PC-9 (cell line): ENCODE measurements around the gene C1orf21. TPM values are rescaled to one million over a fixed set of nuclear protein-coding genes. Genes with fewer than 3 reads are reported as not detected.

Source experiments
- BruUV-seq: library from RNA; stranded (reverse); fragments of 400-500 nt; replicated peaks from 2 replicates; lab custom pipeline; 2021; lab: Mats Ljungman, UMichigan
- CTCF ChIA-PET: fragments of 300-600 bp; sonication (Branson Sonifier 250); formaldehyde crosslinking; loops from one replicate; lab custom pipeline; 2022; ENCODE audit warnings: antibody characterized with exemption; lab: Charles Lee
- POLR2A ChIA-PET: fragments of 300-600 bp; sonication (Branson Sonifier 250); formaldehyde crosslinking; loops from one replicate; lab custom pipeline; 2022; ENCODE audit warnings: antibody characterized with exemption; ENCODE audit not compliant: unreplicated experiment; lab: Charles Lee
- DNase-seq, 2 experiments: peaks; one replicate each; pipeline versions ENCODE4 v3.0.0 to v3.0.0-alpha.2; 2015 to 2022; ENCODE audit warnings: mixed read lengths in 1 of 2
- H2AFZ ChIP-seq: fragments of 200-600 bp; sonication (generic); 2 replicates; pipeline ENCODE4 v1.8.1; 2017; ENCODE audit warnings: antibody characterized with exemption
- H3F3A ChIP-seq: fragments of 200-600 bp; sonication (generic); 2 replicates; pipeline ENCODE4 v1.8.1; 2017; ENCODE audit warnings: antibody characterized with exemption, mild to moderate bottlenecking, low read depth; ENCODE audit not compliant: insufficient read depth
- H3K27ac ChIP-seq: fragments of 200-600 bp; sonication (generic); 2 replicates; pipeline ENCODE4 v1.6.1; 2016; ENCODE audit warnings: mixed run types
- H3K27me3 ChIP-seq: fragments of 200-600 bp; sonication (generic); 2 replicates; pipeline ENCODE4 v1.6.1; 2016; ENCODE audit warnings: low read depth, mixed run types; ENCODE audit not compliant: insufficient read depth
- H3K36me3 ChIP-seq: fragments of 200-600 bp; sonication (generic); 2 replicates; pipeline ENCODE4 v1.6.1; 2016; ENCODE audit warnings: low read depth, mixed run types
- H3K4me1 ChIP-seq: fragments of 200-600 bp; sonication (generic); replicated peaks from 2 replicates; pipeline ENCODE4 v1.6.1; 2016; ENCODE audit warnings: mixed run types; ENCODE audit not compliant: insufficient read depth
- H3K4me2 ChIP-seq: fragments of 200-600 bp; sonication (generic); 2 replicates; pipeline ENCODE4 v1.6.1; 2017; ENCODE audit warnings: mixed run types
- H3K4me3 ChIP-seq: fragments of 200-600 bp; sonication (generic); 2 replicates; pipeline ENCODE4 v1.6.1; 2016; ENCODE audit warnings: mixed run types
- H3K79me2 ChIP-seq: fragments of 200-600 bp; sonication (generic); 2 replicates; pipeline ENCODE4 v1.6.1; 2017; ENCODE audit warnings: low read depth, mixed run types
- H3K9me2 ChIP-seq: fragments of 200-600 bp; sonication (generic); 2 replicates; pipeline ENCODE4 v1.8.1; 2017; ENCODE audit warnings: mild to moderate bottlenecking; ENCODE audit not compliant: insufficient read depth
- H3K9me3 ChIP-seq: fragments of 200-600 bp; sonication (generic); 2 replicates; pipeline ENCODE4 v1.8.1; 2016; ENCODE audit warnings: low read depth; ENCODE audit not compliant: insufficient read depth
- H4K20me1 ChIP-seq: fragments of 200-600 bp; sonication (generic); 2 replicates; pipeline ENCODE4 v1.8.1; 2017; ENCODE audit not compliant: insufficient read depth
- CTCF ChIP-seq: fragments of 200-600 bp; sonication (generic); conservative IDR thresholded peaks from 2 replicates; pipeline ENCODE4 v1.6.1; 2017; ENCODE audit warnings: mixed run types, antibody characterized with exemption, mild to moderate bottlenecking, moderate library complexity
- EZH2 ChIP-seq: fragments of 200-600 bp; sonication (generic); IDR thresholded peaks from 2 replicates; pipeline ENCODE4 v1.8.0; 2017; ENCODE audit warnings: antibody characterized with exemption, low read depth
- intact Hi-C: fragments of 100-400 bp; cut with micrococcal nuclease; formaldehyde crosslinking; loops from one replicate; pipeline ENCODE4 v1.10.0; 2022; ENCODE audit not compliant: unreplicated experiment
- total RNA-seq: library from RNA; stranded (reverse); gene quantifications from 2 replicates; pipeline ENCODE4 v1.2.3, GENCODE V29; 2021

C1orf21 gene
- total RNA-seq, 1 experiment from 2014 or later: 13.8 TPM

- no peak overlapping the region for H2AFZ ChIP-seq
- no peak overlapping the region for H3K4me2 ChIP-seq
- no peak overlapping the region for H3K27ac ChIP-seq
- no peaks in the 10 kb centered on the region for H3K36me3 ChIP-seq
- no peaks in the 10 kb centered on the region for H3K9me2 ChIP-seq
- no peak for DNase-seq
- H3K4me3 ChIP-seq: no peak overlapping the region
- CTCF ChIA-PET: no interaction called here
- no peaks in the 10 kb centered on the region for H3K4me1 ChIP-seq
- no peaks in the 10 kb centered on the region for H4K20me1 ChIP-seq
- H3K79me2 ChIP-seq: no peaks in the 10 kb centered on the region
- TF ChIP-seq CTCF: no peak
- no peak for TF ChIP-seq EZH2
- intact Hi-C loops: no loop called here
- BruUV-seq: no TSS peak
- H3K9me3 ChIP-seq: no peaks in the 10 kb centered on the region
- POLR2A ChIA-PET: no interaction called here
- no peaks in the 10 kb centered on the region for H3F3A ChIP-seq
- H3K27me3 ChIP-seq: no peaks in the 10 kb centered on the region
These were observed 10.5 kb upstream of the C1orf21 start for GRCh38 chr1:184376369-184376768.

GRCh38 chr1:184379111-184379752 lies 7.6 kb upstream of the C1orf21 start:
- H2AFZ ChIP-seq: no peak overlapping the region
- H3F3A ChIP-seq: no peaks in the 10 kb centered on the region
- no peak overlapping the region for H3K4me2 ChIP-seq
- intact Hi-C loops: no loop called here
- BruUV-seq: no TSS peak
- no peaks in the 10 kb centered on the region for H3K79me2 ChIP-seq
- no peaks in the 10 kb centered on the region for H4K20me1 ChIP-seq
- no peaks in the 10 kb centered on the region for H3K9me3 ChIP-seq
- no peaks in the 10 kb centered on the region for H3K9me2 ChIP-seq
- H3K4me1 ChIP-seq: no peaks in the 10 kb centered on the region
- no peak overlapping the region for H3K4me3 ChIP-seq
- no peaks in the 10 kb centered on the region for H3K27me3 ChIP-seq
- no peak for DNase-seq
- ChIA-PET POLR2A (no interaction called here), CTCF (no interaction called here)
- no peak for TF ChIP-seq EZH2
- no peak for TF ChIP-seq CTCF
- no peaks in the 10 kb centered on the region for H3K36me3 ChIP-seq
- no peak overlapping the region for H3K27ac ChIP-seq

GRCh38 chr1:184380468-184380867 lies 6.4 kb upstream of the C1orf21 start:
- Histone ChIP-seq H3K9me2 (no peaks in the 10 kb centered on the region), H4K20me1 (no peaks in the 10 kb centered on the region), H2AFZ (no peak overlapping the region), H3K9me3 (no peaks in the 10 kb centered on the region), H3K4me1 (no peaks in the 10 kb centered on the region), H3F3A (no peaks in the 10 kb centered on the region), H3K4me2 (no peak overlapping the region), H3K36me3 (no peaks in the 10 kb centered on the region), H3K27ac (no peak overlapping the region), H3K4me3 (no peak overlapping the region), H3K79me2 (no peaks in the 10 kb centered on the region), H3K27me3 (no peaks in the 10 kb centered on the region)
- intact Hi-C loops: loop anchor here (10.0 kb wide), 1 partner anchor 306 kb away; no protein-coding TSS in a partner anchor
- BruUV-seq: no TSS peak
- no peak for TF ChIP-seq EZH2
- no peak for TF ChIP-seq CTCF
- ChIA-PET POLR2A (no interaction called here), CTCF (no interaction called here)
- DNase-seq: no peak
